HEK293T (cell line): ENCODE data around the gene FBXL2.

Source experiments
- ARNT ChIP-seq: fragments of 450-650 bp; IDR thresholded peaks from 2 replicates; pipeline ENCODE4 v1.6.1; 2017; ENCODE audit warnings: mild to moderate bottlenecking
- ELF4 ChIP-seq: fragments of 450-650 bp; IDR thresholded peaks from 2 replicates; pipeline ENCODE4 v1.6.1; 2017; ENCODE audit warnings: antibody characterized with exemption
- FOXA1 ChIP-seq: fragments of 450-650 bp; IDR thresholded peaks from 2 replicates; pipeline ENCODE4 v1.6.1; 2016; ENCODE audit warnings: mild to moderate bottlenecking
- FOXM1 ChIP-seq: fragments of 450-650 bp; IDR thresholded peaks from 2 replicates; pipeline ENCODE4 v1.6.1; 2017; ENCODE audit warnings: mild to moderate bottlenecking, borderline replicate concordance
- NFRKB ChIP-seq: fragments of 450-650 bp; IDR thresholded peaks from 2 replicates; pipeline ENCODE4 v1.6.1; 2016; ENCODE audit warnings: mild to moderate bottlenecking, moderate library complexity

GRCh38 chr3:33313331-33313730 is 36.1 kb downstream of the FBXL2 start:
- TF ChIP-seq ELF4 (no peak), FOXM1 (no peak), FOXA1 (no peak), ARNT (no peak), NFRKB (no peak)
